Measurements from ENCODE around the gene PARVA. TPM values are rescaled to one million over a fixed set of nuclear protein-coding genes. Genes with fewer than 3 reads are reported as not detected.

The PARVA gene
- total RNA-seq, 2 donors from 2014 or later, result not detected

DNA sequence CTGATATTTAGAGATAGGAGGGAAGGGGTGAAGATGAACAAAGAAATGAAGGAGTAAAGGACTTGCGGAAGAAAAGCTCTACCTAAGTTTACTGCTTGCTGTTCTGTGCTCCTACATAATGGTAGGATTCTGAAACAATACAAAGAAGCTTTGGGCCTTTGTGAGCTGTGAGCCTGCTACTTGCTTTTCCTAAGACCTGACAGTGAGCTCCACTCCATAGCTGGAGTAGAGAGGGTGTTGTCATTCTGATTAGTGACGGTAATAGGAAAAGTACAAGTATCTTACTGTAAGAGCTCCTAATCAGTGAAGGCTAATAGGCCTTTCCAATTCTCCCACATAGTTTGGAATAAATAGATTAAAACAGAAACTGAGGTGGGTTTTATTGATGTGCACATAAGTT is 75.9 kb downstream of the PARVA start:
- Mint-ChIP-seq H3K27ac (no peak overlapping the region), H3K4me3 (no peak overlapping the region), H3K36me3 (ENCODE audit: insufficient read depth in 2 of 2) (no peaks in the 10 kb centered on the region), H3K4me1 (ENCODE audit: low read depth) (no peaks in the 10 kb centered on the region), H3K27me3 (ENCODE audit: low read depth) (peaks cover 1% of the 10 kb centered on the region), H3K9me3 (no peaks in the 10 kb centered on the region)
- no peak for ATAC-seq (replicated peaks in 1 of 2)
- DNase-seq, result no peak

- Mint-ChIP-seq H3K27me3 (ENCODE audit: low read depth) (peaks cover 5% of the 10 kb centered on the region), H3K9me3 (no peaks in the 10 kb centered on the region), H3K27ac (no peak overlapping the region), H3K36me3 (ENCODE audit: insufficient read depth in 2 of 2) (no peaks in the 10 kb centered on the region), H3K4me3 (no peak overlapping the region), H3K4me1 (ENCODE audit: low read depth) (no peaks in the 10 kb centered on the region)
- no peak for DNase-seq
- no peak for ATAC-seq (replicated peaks in 1 of 2)
These were observed 77.4 kb downstream of the PARVA start for GRCh38 chr11:12454782-12455181.

GRCh38 chr11:12455938-12456337 is 78.6 kb downstream of the PARVA start:
- H3K27me3 Mint-ChIP-seq (ENCODE audit: low read depth), result peaks cover 5% of the 10 kb centered on the region
- DNase-seq, result no peak
- H3K4me1 Mint-ChIP-seq (ENCODE audit: low read depth), result no peaks in the 10 kb centered on the region
- no peak for ATAC-seq (replicated peaks in 1 of 2)
- no peaks in the 10 kb centered on the region for H3K36me3 Mint-ChIP-seq (ENCODE audit: insufficient read depth in 2 of 2)
- H3K4me3 Mint-ChIP-seq, result no peak overlapping the region
- no peaks in the 10 kb centered on the region for H3K9me3 Mint-ChIP-seq
- no peak overlapping the region for H3K27ac Mint-ChIP-seq

GRCh38 chr11:12456651-12457579 is 79.5 kb downstream of the PARVA start:
- DNase-seq (no peak), ATAC-seq (replicated peaks in 1 of 2) (no peak)
- H3K4me1 Mint-ChIP-seq (ENCODE audit: low read depth), result no peaks in the 10 kb centered on the region
- H3K36me3 Mint-ChIP-seq (ENCODE audit: insufficient read depth in 2 of 2), result no peaks in the 10 kb centered on the region
- H3K9me3 Mint-ChIP-seq, result no peaks in the 10 kb centered on the region
- peaks cover 5% of the 10 kb centered on the region for H3K27me3 Mint-ChIP-seq (ENCODE audit: low read depth)
- H3K4me3 Mint-ChIP-seq, result no peak overlapping the region
- no peak overlapping the region for H3K27ac Mint-ChIP-seq

- Mint-ChIP-seq H3K9me3 (no peaks in the 10 kb centered on the region), H3K27ac (no peak overlapping the region), H3K4me1 (ENCODE audit: low read depth) (no peaks in the 10 kb centered on the region), H3K36me3 (ENCODE audit: insufficient read depth in 2 of 2) (no peaks in the 10 kb centered on the region), H3K27me3 (ENCODE audit: low read depth) (peaks cover 5% of the 10 kb centered on the region), H3K4me3 (no peak overlapping the region)
- ATAC-seq (replicated peaks in 1 of 2) (no peak), DNase-seq (no peak)
These were observed 80.7 kb downstream of the PARVA start for GRCh38 chr11:12458042-12458441.

DNA sequence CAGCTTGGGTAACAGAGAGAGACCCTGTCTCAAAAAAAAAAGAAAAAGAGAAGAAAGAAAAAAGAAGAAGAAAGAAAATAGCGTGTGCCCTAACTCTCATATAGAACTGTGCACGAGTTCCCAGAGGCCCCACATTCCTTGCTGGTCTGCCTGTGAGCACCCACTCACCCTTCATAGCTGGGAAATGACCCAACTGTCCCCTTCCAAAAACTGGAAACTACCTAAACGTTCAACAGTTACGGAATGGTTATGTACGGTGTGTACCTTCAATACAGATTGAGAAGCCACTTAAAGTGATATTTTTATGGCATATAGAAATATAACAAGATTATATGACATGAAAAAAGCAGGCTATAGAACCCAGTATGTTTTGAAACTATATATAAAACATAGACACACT is 82.0 kb downstream of the PARVA start:
- Mint-ChIP-seq H3K36me3 (ENCODE audit: insufficient read depth in 2 of 2) (no peaks in the 10 kb centered on the region), H3K4me3 (no peak overlapping the region), H3K27me3 (ENCODE audit: low read depth) (peaks cover 5% of the 10 kb centered on the region), H3K27ac (no peak overlapping the region), H3K4me1 (ENCODE audit: low read depth) (no peaks in the 10 kb centered on the region), H3K9me3 (peaks cover 2% of the 10 kb centered on the region in 2 donors)
- DNase-seq (no peak), ATAC-seq (replicated peaks in 1 of 2) (no peak)

DNA sequence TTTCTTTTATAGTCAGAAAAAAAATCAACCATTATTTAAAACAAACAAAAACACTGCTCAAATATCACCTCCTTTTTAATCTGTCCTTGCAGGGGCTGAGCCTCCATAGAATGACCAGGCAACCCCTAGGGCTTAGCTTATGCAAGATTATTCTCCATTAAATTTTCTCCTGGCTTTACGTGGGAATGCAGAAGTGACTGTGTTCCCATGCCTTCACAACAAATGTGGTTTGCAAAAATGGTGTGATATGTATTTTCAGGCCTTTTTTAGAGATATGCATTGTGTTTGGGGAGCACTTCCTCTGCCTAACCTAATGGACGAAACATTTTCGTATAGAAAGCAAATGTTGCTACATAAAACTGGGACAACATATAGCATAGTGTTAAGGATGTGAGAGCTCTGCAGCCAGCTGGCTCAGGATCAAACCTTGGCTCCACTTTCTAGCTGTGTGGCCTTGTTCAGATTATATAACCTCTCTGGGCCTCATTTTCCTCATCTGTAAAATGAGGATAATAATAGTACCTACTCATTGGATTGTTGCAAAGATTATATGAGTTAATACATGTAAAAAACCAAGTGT is 82.6 kb downstream of the PARVA start:
- Mint-ChIP-seq H3K9me3 (peaks cover 3 to 4% of the 10 kb centered on the region in 2 donors), H3K36me3 (ENCODE audit: insufficient read depth in 2 of 2) (no peaks in the 10 kb centered on the region), H3K4me1 (ENCODE audit: low read depth) (no peaks in the 10 kb centered on the region), H3K4me3 (no peak overlapping the region), H3K27me3 (ENCODE audit: low read depth) (peaks cover 5% of the 10 kb centered on the region), H3K27ac (no peak overlapping the region)
- no peak for DNase-seq
- ATAC-seq (replicated peaks in 1 of 2), result no peak

GRCh38 chr11:12460466-12460865 is 83.1 kb downstream of the PARVA start:
- ATAC-seq (replicated peaks in 1 of 2) (no peak), DNase-seq (no peak)
- peaks cover 5% of the 10 kb centered on the region for H3K27me3 Mint-ChIP-seq (ENCODE audit: low read depth)
- H3K36me3 Mint-ChIP-seq (ENCODE audit: insufficient read depth in 2 of 2), result no peaks in the 10 kb centered on the region
- no peaks in the 10 kb centered on the region for H3K4me1 Mint-ChIP-seq (ENCODE audit: low read depth)
- H3K27ac Mint-ChIP-seq, result no peak overlapping the region
- no peak overlapping the region for H3K4me3 Mint-ChIP-seq
- H3K9me3 Mint-ChIP-seq, result peaks cover 3 to 4% of the 10 kb centered on the region in 2 donors

DNA sequence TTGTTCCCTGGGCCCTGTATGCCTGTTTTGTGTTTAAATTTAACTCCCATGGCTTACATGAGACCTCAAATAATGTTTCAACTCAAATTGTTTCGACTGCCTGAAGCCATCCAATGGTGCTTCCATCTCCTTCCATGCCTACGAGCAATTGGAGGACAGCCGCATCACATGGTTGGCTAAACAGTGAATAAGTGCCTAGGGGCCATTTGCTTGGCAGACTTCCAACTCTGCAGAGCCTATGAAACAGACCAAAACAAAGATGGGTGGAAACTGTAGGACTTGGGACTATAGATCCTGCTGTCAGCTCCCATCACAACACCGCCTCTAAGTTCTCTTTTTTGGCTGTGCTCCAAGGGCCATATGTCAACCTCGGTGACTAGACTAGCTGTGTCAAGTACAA is 84.1 kb downstream of the PARVA start:
- Mint-ChIP-seq H3K36me3 (ENCODE audit: insufficient read depth in 2 of 2) (no peaks in the 10 kb centered on the region), H3K27ac (no peak overlapping the region), H3K9me3 (peaks cover 3 to 4% of the 10 kb centered on the region in 2 donors), H3K4me1 (ENCODE audit: low read depth) (no peaks in the 10 kb centered on the region), H3K27me3 (ENCODE audit: low read depth) (peaks cover 5% of the 10 kb centered on the region), H3K4me3 (no peak overlapping the region)
- no peak for DNase-seq
- ATAC-seq (replicated peaks in 1 of 2), result no peak

DNA sequence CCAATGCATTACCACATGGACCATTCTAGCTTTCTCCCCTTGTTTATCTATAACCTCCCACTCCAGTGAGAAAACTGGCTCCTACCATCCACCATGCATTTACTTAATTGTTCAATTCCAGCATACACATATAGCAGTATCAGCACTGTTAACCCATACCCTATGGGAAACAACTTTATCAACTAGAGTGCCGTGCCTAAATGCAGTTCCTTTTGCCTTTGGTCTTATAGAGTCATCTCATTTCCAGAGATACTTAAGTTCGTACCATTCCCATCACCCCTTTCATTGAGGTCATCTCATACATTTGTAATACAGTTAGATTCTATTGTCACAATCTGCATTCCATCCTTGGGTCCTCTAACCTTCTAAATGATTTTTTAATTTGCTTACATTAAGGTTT is 86.9 kb downstream of the PARVA start:
- no peak for ATAC-seq (replicated peaks in 1 of 2)

GRCh38 chr11:12465332-12465731 is 88.0 kb downstream of the PARVA start:
- Mint-ChIP-seq H3K9me3 (peaks cover 3 to 4% of the 10 kb centered on the region in 2 donors), H3K27ac (no peak overlapping the region), H3K4me3 (no peak overlapping the region), H3K36me3 (ENCODE audit: insufficient read depth in 2 of 2) (no peaks in the 10 kb centered on the region), H3K4me1 (ENCODE audit: low read depth) (no peaks in the 10 kb centered on the region), H3K27me3 (ENCODE audit: low read depth) (no peaks in the 10 kb centered on the region)
- no peak for ATAC-seq (replicated peaks in 1 of 2)
- no peak for DNase-seq

More for the DNA sequence above, 86.9 kb downstream of the PARVA start:
- peaks cover 3 to 4% of the 10 kb centered on the region in 2 donors for H3K9me3 Mint-ChIP-seq
- no peak overlapping the region for H3K27ac Mint-ChIP-seq
- H3K4me1 Mint-ChIP-seq (ENCODE audit: low read depth), result no peaks in the 10 kb centered on the region
- no peaks in the 10 kb centered on the region for H3K27me3 Mint-ChIP-seq (ENCODE audit: low read depth)
- no peak for DNase-seq
- no peak overlapping the region for H3K4me3 Mint-ChIP-seq
- H3K36me3 Mint-ChIP-seq (ENCODE audit: insufficient read depth in 2 of 2), result no peaks in the 10 kb centered on the region

DNA sequence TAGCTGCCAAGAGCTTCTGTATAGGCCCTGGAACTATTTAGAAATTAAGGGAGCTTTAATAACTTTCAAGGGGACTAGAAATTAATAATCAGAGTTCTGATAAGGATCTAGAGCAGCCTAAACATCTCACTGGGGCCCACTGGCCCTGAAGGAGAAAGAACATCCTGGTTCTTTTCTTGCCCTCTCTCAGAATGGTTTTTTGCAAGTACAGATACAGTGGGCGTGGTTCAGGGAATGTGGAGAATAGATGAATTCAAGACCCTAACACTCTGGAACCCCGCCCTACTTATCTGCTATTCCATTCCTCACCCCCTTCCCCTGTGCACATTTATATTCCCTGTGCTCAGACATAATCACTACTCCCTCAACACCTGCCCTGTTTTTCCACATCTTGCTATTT is 90.2 kb downstream of the PARVA start:
- Mint-ChIP-seq H3K4me3 (no peak overlapping the region), H3K27ac (no peak overlapping the region), H3K36me3 (ENCODE audit: insufficient read depth in 2 of 2) (no peaks in the 10 kb centered on the region), H3K9me3 (peaks cover 3 to 4% of the 10 kb centered on the region in 2 donors), H3K4me1 (ENCODE audit: low read depth) (no peaks in the 10 kb centered on the region), H3K27me3 (ENCODE audit: low read depth) (no peaks in the 10 kb centered on the region)
- DNase-seq (no peak), ATAC-seq (replicated peaks in 1 of 2) (no peak)

DNA sequence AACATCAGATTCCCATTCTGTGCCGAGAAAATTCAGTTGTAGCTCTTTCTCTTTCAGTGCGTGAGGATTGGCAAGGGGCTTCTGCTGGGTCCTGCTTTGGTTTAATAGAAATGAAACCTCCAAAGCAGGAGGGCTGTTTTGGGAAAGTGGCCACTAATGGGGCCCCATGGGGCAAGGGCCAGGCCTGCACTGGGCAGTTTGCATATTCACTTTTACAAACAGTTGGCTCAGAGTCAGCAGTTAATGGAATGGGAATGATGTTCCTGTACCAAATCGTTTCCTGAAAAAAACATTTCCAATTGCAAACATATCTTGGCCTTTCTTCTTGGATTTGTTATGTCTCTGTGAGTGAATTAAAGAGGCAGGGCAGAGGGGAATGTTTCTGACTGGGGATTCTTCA is 92.1 kb downstream of the PARVA start:
- DNase-seq, result no peak
- no peak overlapping the region for H3K4me3 Mint-ChIP-seq

More for the DNA sequence above, 92.1 kb downstream of the PARVA start:
- H3K27me3 Mint-ChIP-seq (ENCODE audit: low read depth), result no peaks in the 10 kb centered on the region
- no peak for ATAC-seq (replicated peaks in 1 of 2)
- H3K9me3 Mint-ChIP-seq, result peaks cover 0 to under 1% of the 10 kb centered on the region in 2 donors
- no peaks in the 10 kb centered on the region for H3K36me3 Mint-ChIP-seq (ENCODE audit: insufficient read depth in 2 of 2)
- no peaks in the 10 kb centered on the region for H3K4me1 Mint-ChIP-seq (ENCODE audit: low read depth)
- no peak overlapping the region for H3K27ac Mint-ChIP-seq

Measured in activated T-cell treated with anti-CD3 and anti-CD28 coated beads, Interleukin-2, amount 50 U/mL, for 72 hours (primary cell).